GM23338 (cell line): ENCODE data around the gene DMBX1. TPM values are rescaled to one million over a fixed set of nuclear protein-coding genes. Genes with fewer than 3 reads are reported as not detected.
A peak's percentile ranks its signal among the peaks of the same experiment; 100 is the strongest.

Source experiments
- ATAC-seq: fragments of 200-7000 bp; cut with Tn5 transposase; 3 replicates; pipeline ENCODE4 v1.9.1; 2020
- DNase-seq: peaks from one replicate; pipeline ENCODE4 v3.0.0-alpha.2; 2015; ENCODE audit warnings: low spot score
- H2AFZ ChIP-seq: fragments of 200-600 bp; sonication (generic); 2 replicates; pipeline ENCODE4 v1.8.0; 2016; ENCODE audit warnings: antibody characterized with exemption, mild to moderate bottlenecking, moderate library complexity
- H3F3A ChIP-seq: fragments of 200-600 bp; sonication (generic); replicated peaks from 2 replicates; pipeline ENCODE4 v1.8.0; 2017; ENCODE audit warnings: antibody characterized with exemption, mixed run types, low read depth
- H3K27ac ChIP-seq: fragments of 200-600 bp; sonication (generic); 2 replicates; pipeline ENCODE4 v1.6.1; 2016; ENCODE audit warnings: low read depth
- H3K27me3 ChIP-seq: fragments of 200-600 bp; sonication (generic); 2 replicates; pipeline ENCODE4 v1.8.0; 2016; ENCODE audit warnings: mild to moderate bottlenecking, mixed run types, moderate library complexity; ENCODE audit not compliant: insufficient read depth
- H3K36me3 ChIP-seq: fragments of 200-600 bp; sonication (generic); 2 replicates; pipeline ENCODE4 v1.8.0; 2016; ENCODE audit warnings: mild to moderate bottlenecking; ENCODE audit not compliant: insufficient read depth
- H3K4me1 ChIP-seq: fragments of 200-600 bp; sonication (generic); 2 replicates; pipeline ENCODE4 v1.8.0; 2016; ENCODE audit warnings: mild to moderate bottlenecking, moderate library complexity; ENCODE audit not compliant: insufficient read depth
- H3K4me2 ChIP-seq: fragments of 200-600 bp; sonication (generic); 2 replicates; pipeline ENCODE4 v1.7.1; 2017; ENCODE audit warnings: mixed run types
- H3K4me3 ChIP-seq: fragments of 200-600 bp; sonication (generic); 2 replicates; pipeline ENCODE4 v1.6.1; 2016; ENCODE audit warnings: mixed run types
- H3K79me2 ChIP-seq: fragments of 200-600 bp; sonication (generic); replicated peaks from 2 replicates; pipeline ENCODE4 v1.8.0; 2017; ENCODE audit warnings: mild to moderate bottlenecking; ENCODE audit not compliant: insufficient read depth
- H3K9me2 ChIP-seq: fragments of 200-600 bp; sonication (generic); 2 replicates; pipeline ENCODE4 v1.8.0; 2017; ENCODE audit not compliant: insufficient read depth
- H4K20me1 ChIP-seq: fragments of 200-600 bp; sonication (generic); replicated peaks from 2 replicates; pipeline ENCODE4 v1.8.0; 2017; ENCODE audit warnings: mild to moderate bottlenecking; ENCODE audit not compliant: insufficient read depth
- H3K27ac Mint-ChIP-seq: 2 replicates; pipeline ENCODE4 v1.8.0; 2020; ENCODE audit warnings: inconsistent platforms, mild to moderate bottlenecking, moderate library complexity, mixed read lengths
- H3K27me3 Mint-ChIP-seq: 3 replicates; pipeline ENCODE4 v1.8.0; 2022; ENCODE audit warnings: low read depth, mild to moderate bottlenecking, moderate library complexity, mixed read lengths, inconsistent platforms; ENCODE audit not compliant: insufficient read depth, poor library complexity
- H3K36me3 Mint-ChIP-seq: 3 replicates; pipeline ENCODE4 v1.8.0; 2021; ENCODE audit warnings: low read depth, mild to moderate bottlenecking, inconsistent platforms, moderate library complexity, mixed read lengths
- H3K4me1 Mint-ChIP-seq: 3 replicates; pipeline ENCODE4 v1.8.0; 2020; ENCODE audit warnings: mild to moderate bottlenecking, inconsistent platforms, mixed read lengths
- H3K4me3 Mint-ChIP-seq: 3 replicates; pipeline ENCODE4 v1.8.0; 2021; ENCODE audit warnings: moderate library complexity, mild to moderate bottlenecking, inconsistent platforms, mixed read lengths
- H3K9me3 Mint-ChIP-seq: 3 replicates; pipeline ENCODE4 v1.8.0; 2020; ENCODE audit warnings: moderate library complexity, mild to moderate bottlenecking, inconsistent platforms, mixed read lengths
- CREB1 ChIP-seq: fragments of 250-450 bp; sonication (Bioruptor Pico); IDR thresholded peaks from 2 replicates; pipeline ENCODE4 v1.5.0; 2020; ENCODE audit warnings: low read depth, mild to moderate bottlenecking, moderate library complexity
- CTCF ChIP-seq, 2 experiments: fragments of 200-600 bp in 1 of 2; sonication (generic) in 1 of 2; conservative IDR thresholded peaks; 2 replicates each; pipeline versions ENCODE4 v1.5.1 to v1.6.1; 2016 to 2017; ENCODE audit warnings: antibody characterized with exemption in 2 of 2, low read depth in 2 of 2, mild to moderate bottlenecking in 2 of 2, moderate library complexity in 1 of 2
- EZH2 ChIP-seq: fragments of 200-600 bp; sonication (generic); IDR thresholded peaks from one replicate; pipeline ENCODE4 v1.8.0; 2017; ENCODE audit warnings: antibody characterized with exemption, mild to moderate bottlenecking, low read depth; ENCODE audit not compliant: unreplicated experiment
- polyA plus RNA-seq: library from polyadenylated mRNA; unstranded; fragments of >200 nt; fragmentation: Nextera tagmentation; extraction: Ambion mirVana; gene quantifications from 2 replicates; pipeline ENCODE4 v1.2.1, GENCODE V29; 2016
- total RNA-seq: library from RNA; depleted of rRNA; stranded (reverse); fragments of >200 nt; shearing (Covaris generic); gene quantifications from 2 replicates; pipeline ENCODE4 v1.2.3, GENCODE V29; 2014

The DMBX1 gene
- total and polyA plus RNA-seq, 2 experiments from 2014 or later: 0.11 TPM; not detected in 1

GRCh38 chr1:46465981-46466476 lies 23.6 kb upstream of the DMBX1 start:
- Histone ChIP-seq H3K36me3 (no peaks in the 10 kb centered on the region), H3K27me3 (peaks cover 100% of the 10 kb centered on the region), H3K4me3 (peak overlapping the region; percentile 82), H3K4me1 (peaks cover 13% of the 10 kb centered on the region; the same call in 1 of the 2 replicates), H3K27ac (no peak overlapping the region), H3K79me2 (no peaks in the 10 kb centered on the region), H3K9me2 (no peaks in the 10 kb centered on the region), H3F3A (0 out of 2 replicates have a peak, but pooled peaks cover 13% of the 10 kb centered on the region), H3K4me2 (peak overlapping the region; percentile 96), H2AFZ (peak overlapping the region; percentile 99), H4K20me1 (peaks cover 4% of the 10 kb centered on the region; the same call in 1 of the 2 replicates)
- DNase-seq (no peak), ATAC-seq (no peak)
- TF ChIP-seq CTCF (conservative IDR thresholded peaks at IDR 0.05; ENCODE audit: low read depth in 2 of 2): no peak
- TF ChIP-seq EZH2: peak; percentile 84
- H3K4me3 Mint-ChIP-seq: peak overlapping the region; percentile 70
- H3K27ac Mint-ChIP-seq: no peak overlapping the region
- H3K9me3 Mint-ChIP-seq: no peaks in the 10 kb centered on the region
- H3K4me1 Mint-ChIP-seq: peaks cover 48% of the 10 kb centered on the region
- H3K36me3 Mint-ChIP-seq: no peaks in the 10 kb centered on the region; the same call in 2 of the 3 replicates
- peaks cover 60% of the 10 kb centered on the region for H3K27me3 Mint-ChIP-seq

- Histone ChIP-seq H2AFZ (peak overlapping the region; percentile 99; the same call in 1 of the 2 replicates), H3K4me1 (peaks cover 13% of the 10 kb centered on the region; the same call in 1 of the 2 replicates), H3K36me3 (no peaks in the 10 kb centered on the region), H3F3A (0 out of 2 replicates have a peak, but pooled peaks cover 13% of the 10 kb centered on the region), H3K4me3 (peak overlapping the region; percentile 82), H3K4me2 (peak overlapping the region; percentile 96), H3K9me2 (no peaks in the 10 kb centered on the region), H3K79me2 (no peaks in the 10 kb centered on the region), H4K20me1 (peaks cover 4% of the 10 kb centered on the region; the same call in 1 of the 2 replicates), H3K27me3 (peaks cover 100% of the 10 kb centered on the region), H3K27ac (no peak overlapping the region)
- Mint-ChIP-seq H3K4me1 (peaks cover 47% of the 10 kb centered on the region), H3K36me3 (no peaks in the 10 kb centered on the region; the same call in 2 of the 3 replicates), H3K4me3 (peak overlapping the region; percentile 78), H3K27ac (no peak overlapping the region), H3K9me3 (no peaks in the 10 kb centered on the region), H3K27me3 (peaks cover 62% of the 10 kb centered on the region)
- peak; percentile 83 for DNase-seq
- TF ChIP-seq CREB1 (CRISPR knock-in tag): no peak
- peak; percentile 25 for TF ChIP-seq EZH2
- ATAC-seq: peak; percentile 74
These were observed 23.0 kb upstream of the DMBX1 start for GRCh38 chr1:46466477-46467182.

GRCh38 chr1:46467183-46467504 lies 22.5 kb upstream of the DMBX1 start:
- H3K4me3 Mint-ChIP-seq: peak overlapping the region; percentile 78
- no peaks in the 10 kb centered on the region for H3K36me3 ChIP-seq
- peak; percentile 15 for ATAC-seq
- H3F3A ChIP-seq: 0 out of 2 replicates have a peak, but pooled peaks cover 13% of the 10 kb centered on the region
- H3K4me1 Mint-ChIP-seq: peaks cover 42% of the 10 kb centered on the region
- no peaks in the 10 kb centered on the region for H3K9me2 ChIP-seq
- H4K20me1 ChIP-seq: peaks cover 4% of the 10 kb centered on the region; the same call in 1 of the 2 replicates
- TF ChIP-seq EZH2 (peak; percentile 58), CTCF (conservative IDR thresholded peaks at IDR 0.05; ENCODE audit: low read depth in 2 of 2) (no peak)
- H3K27me3 Mint-ChIP-seq: peaks cover 64% of the 10 kb centered on the region
- H3K4me3 ChIP-seq: peak overlapping the region; percentile 82
- H3K9me3 Mint-ChIP-seq: no peaks in the 10 kb centered on the region
- peak overlapping the region; percentile 63; the same call in 1 of the 2 replicates for H2AFZ ChIP-seq
- DNase-seq: no peak
- no peaks in the 10 kb centered on the region for H3K79me2 ChIP-seq
- H3K27ac Mint-ChIP-seq: no peak overlapping the region
- H3K36me3 Mint-ChIP-seq: no peaks in the 10 kb centered on the region; the same call in 2 of the 3 replicates
- no peak overlapping the region for H3K27ac ChIP-seq
- peak overlapping the region; percentile 96 for H3K4me2 ChIP-seq
- peaks cover 10% of the 10 kb centered on the region; the same call in 1 of the 2 replicates for H3K4me1 ChIP-seq
- peaks cover 100% of the 10 kb centered on the region for H3K27me3 ChIP-seq
